B cell (primary cell): ENCODE measurements around the gene KAT8. TPM values are rescaled to one million over a fixed set of nuclear protein-coding genes. Genes with fewer than 3 reads are reported as not detected.

Experiments used
- ATAC-seq: fragments of 200-7000 bp; cut with Tn5 transposase; one replicate; pipeline ENCODE4 v1.10.0; 2021; ENCODE audit warnings: low read depth, mild to moderate bottlenecking, moderate number of reproducible peaks, moderate library complexity
- CTCF ChIA-PET: fragments of 350-600 bp; sonication (Branson Sonifier 250); formaldehyde crosslinking; loops from one replicate; lab custom pipeline; 2021; ENCODE audit warnings: antibody characterized with exemption, inconsistent platforms; lab: Charles Lee
- POLR2A ChIA-PET: fragments of 350-600 bp; sonication (Branson Sonifier 250); formaldehyde crosslinking; loops from one replicate; lab custom pipeline; 2021; ENCODE audit warnings: antibody characterized with exemption; lab: Charles Lee
- DNase-seq: peaks from one replicate; pipeline ENCODE4 v3.0.0; 2013
- H2AFZ ChIP-seq: 2 replicates; pipeline ENCODE4 v1.6.1; 2012; ENCODE audit warnings: mild to moderate bottlenecking, low read depth, low read length; ENCODE audit not compliant: insufficient read depth, poor library complexity, severe bottlenecking
- H3K27ac ChIP-seq, 2 donors: 1 replicate in 1 of 2; 2 replicates in 1 of 2; pipeline ENCODE4 v1.5.1; 2012 to 2013; ENCODE audit warnings: low read length in 2 of 2, mild to moderate bottlenecking in 2 of 2, moderate library complexity in 1 of 2
- H3K27me3 ChIP-seq, 4 experiments: fragments of 200-600 bp in 1 of 4; sonication (generic) in 1 of 4; replicated peaks in 1 of 4; 1 replicate in 2 of 4; 2 replicates in 2 of 4; pipeline versions ENCODE4 v1.6.1 to v1.7.0; 2013 to 2016; ENCODE audit warnings: low read length in 3 of 4, mild to moderate bottlenecking in 2 of 4, mixed read lengths in 1 of 4, moderate library complexity in 1 of 4; ENCODE audit not compliant: insufficient read depth in 4 of 4, control insufficient read depth in 3 of 4; ENCODE audit errors: control extremely low read depth in 1 of 4
- H3K36me3 ChIP-seq, 2 experiments: replicated peaks in 1 of 2; 1 replicate in 1 of 2; 2 replicates in 1 of 2; pipeline versions ENCODE4 v1.6.1 to v1.7.1; 2013; ENCODE audit warnings: low read length in 1 of 2; ENCODE audit not compliant: insufficient read depth in 2 of 2, control insufficient read depth in 1 of 2; ENCODE audit errors: control extremely low read depth in 1 of 2, extremely low read depth in 1 of 2
- H3K4me1 ChIP-seq, 2 donors: fragments of 200-600 bp in 1 of 2; sonication (generic) in 1 of 2; 1 replicate in 1 of 2; 2 replicates in 1 of 2; pipeline versions ENCODE4 v1.5.1 to v1.6.1; 2013 to 2017; ENCODE audit warnings: low read length in 2 of 2; ENCODE audit not compliant: control insufficient read depth in 2 of 2, insufficient read depth in 2 of 2
- H3K4me2 ChIP-seq: replicated peaks from 2 replicates; pipeline ENCODE3; 2012; ENCODE audit warnings: mild to moderate bottlenecking, low read depth, low read length; ENCODE audit not compliant: poor library complexity, severe bottlenecking
- H3K4me3 ChIP-seq, 5 experiments: fragments of 200-600 bp in 1 of 5; sonication (generic) in 1 of 5; 1 replicate in 3 of 5; 2 replicates in 2 of 5; pipeline versions ENCODE4 v1.5.1 to v1.7.0; 2011 to 2016; ENCODE audit warnings: low read length in 4 of 5, mild to moderate bottlenecking in 4 of 5, low read depth in 2 of 5, control low read depth in 1 of 5, moderate library complexity in 1 of 5; ENCODE audit not compliant: insufficient read depth in 1 of 5; ENCODE audit errors: control extremely low read depth in 1 of 5, extremely low read depth in 1 of 5
- H3K79me2 ChIP-seq: fragments of 200-600 bp; sonication (generic); one replicate; pipeline ENCODE4 v1.6.0; 2016; ENCODE audit warnings: low read length; ENCODE audit not compliant: control insufficient read depth, insufficient read depth
- H3K9ac ChIP-seq: fragments of 200-600 bp; sonication (generic); 2 replicates; pipeline ENCODE4 v1.6.1; 2017; ENCODE audit warnings: mild to moderate bottlenecking, low read length, moderate library complexity
- H3K9me3 ChIP-seq, 3 donors: one replicate each; pipeline versions ENCODE4 v1.6.1 to v1.7.1; 2013; ENCODE audit warnings: low read length in 2 of 3; ENCODE audit not compliant: control insufficient read depth in 2 of 3, insufficient read depth in 1 of 3; ENCODE audit errors: control extremely low read depth in 1 of 3
- H4K20me1 ChIP-seq: 2 replicates; pipeline ENCODE4 v1.6.0; 2012; ENCODE audit warnings: mild to moderate bottlenecking, low read length; ENCODE audit not compliant: insufficient read depth, control insufficient read depth, poor library complexity, severe bottlenecking
- H3K27ac Mint-ChIP-seq: one replicate; pipeline ENCODE4 v1.8.0; 2021; ENCODE audit warnings: mixed read lengths
- H3K27me3 Mint-ChIP-seq: one replicate; pipeline ENCODE4 v1.8.0; 2021; ENCODE audit warnings: mixed read lengths
- H3K4me1 Mint-ChIP-seq: one replicate; pipeline ENCODE4 v1.8.0; 2021; ENCODE audit warnings: mixed read lengths
- H3K4me3 Mint-ChIP-seq: one replicate; pipeline ENCODE4 v1.8.0; 2021; ENCODE audit warnings: mixed read lengths
- H3K9me3 Mint-ChIP-seq: one replicate; pipeline ENCODE4 v1.8.0; 2022; ENCODE audit warnings: mixed read lengths; ENCODE audit not compliant: insufficient read depth
- EZH2 ChIP-seq: IDR thresholded peaks from 2 replicates; pipeline ENCODE4 v1.6.1; 2012; ENCODE audit warnings: borderline replicate concordance, low read depth, mild to moderate bottlenecking, moderate library complexity, low read length; ENCODE audit not compliant: insufficient read depth, poor library complexity, severe bottlenecking
- WGBS: methylation state at CpG from one replicate; pipeline ENCODE4 v1.1.5; 2013; ENCODE audit warnings: missing lambda C conversion rate; ENCODE audit not compliant: insufficient coverage; 5-methylcytosine and 5-hydroxymethylcytosine counted together
- intact Hi-C: fragments of 100-400 bp; cut with micrococcal nuclease; formaldehyde crosslinking; loops from one replicate; pipeline ENCODE4 v1.10.0; 2022
- polyA plus RNA-seq: library from polyadenylated mRNA; depleted of rRNA; stranded (reverse); fragments of >200 nt; gene quantifications from 2 replicates; pipeline ENCODE4 v1.2.3, GENCODE V29; 2012
- total RNA-seq, 2 donors: library from RNA; stranded (reverse); fragments of 120-200 nt in 1 of 2; gene quantifications; 1 replicate in 1 of 2; 2 replicates in 1 of 2; pipeline versions ENCODE4 v1.2.3 to v1.2.4, GENCODE V29; 2013 to 2022
- TF ChIP-seq, protein P1 (sequence below): fragments of 200-600 bp; IDR thresholded peaks from one replicate; pipeline ENCODE4 v1.8.0; 2022; ENCODE audit warnings: antibody characterized with exemption, mild to moderate bottlenecking

KAT8 gene
- total and polyA plus RNA-seq, 2 donors (not counting 1 experiment from before 2014, with no cell fraction given) = 100.0 to 102 TPM

DNA sequence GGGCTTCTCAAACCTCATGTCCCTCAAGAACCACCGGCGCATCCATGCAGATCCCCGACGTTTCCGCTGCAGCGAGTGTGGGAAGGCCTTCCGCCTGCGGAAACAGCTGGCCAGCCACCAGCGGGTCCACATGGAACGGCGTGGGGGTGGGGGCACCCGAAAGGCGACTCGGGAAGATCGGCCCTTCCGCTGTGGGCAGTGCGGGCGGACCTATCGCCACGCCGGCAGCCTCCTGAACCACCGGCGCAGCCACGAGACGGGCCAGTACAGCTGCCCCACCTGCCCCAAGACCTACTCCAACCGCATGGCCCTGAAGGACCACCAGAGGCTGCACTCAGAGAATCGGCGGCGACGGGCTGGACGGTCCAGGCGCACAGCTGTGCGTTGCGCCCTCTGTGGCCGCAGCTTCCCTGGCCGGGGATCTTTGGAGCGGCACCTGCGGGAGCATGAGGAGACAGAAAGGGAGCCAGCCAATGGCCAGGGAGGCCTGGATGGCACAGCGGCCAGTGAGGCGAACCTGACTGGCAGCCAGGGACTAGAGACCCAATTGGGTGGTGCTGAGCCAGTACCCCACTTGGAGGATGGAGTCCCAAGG is 37.3 kb upstream of the KAT8 start:
- Histone ChIP-seq H3K9me3 (no peaks in the 10 kb centered on the region), H2AFZ (no peak overlapping the region), H3K79me2 (peaks cover 69% of the 10 kb centered on the region), H3K4me3 (no peak overlapping the region), H3K27me3 (no peaks in the 10 kb centered on the region), H3K36me3 (peaks cover 0 to 60% of the 10 kb centered on the region in 2 experiments), H3K9ac (no peak overlapping the region), H3K4me2 (no peak overlapping the region), H3K27ac (no peak overlapping the region), H4K20me1 (peaks cover 78% of the 10 kb centered on the region), H3K4me1 (peaks cover 5 to 10% of the 10 kb centered on the region in 2 donors)
- Mint-ChIP-seq H3K27ac (no peak overlapping the region), H3K4me3 (no peak overlapping the region), H3K4me1 (peaks cover 22% of the 10 kb centered on the region), H3K9me3 (no peaks in the 10 kb centered on the region), H3K27me3 (no peaks in the 10 kb centered on the region)
- intact Hi-C loops = no loop called here
- no peak for DNase-seq
- ChIA-PET POLR2A (no interaction called here), CTCF (no interaction called here)
- WGBS = 97% methylated on average over 40 of the region's 40 CpGs
- no peak for TF ChIP-seq EZH2
- no peak for ATAC-seq

DNA sequence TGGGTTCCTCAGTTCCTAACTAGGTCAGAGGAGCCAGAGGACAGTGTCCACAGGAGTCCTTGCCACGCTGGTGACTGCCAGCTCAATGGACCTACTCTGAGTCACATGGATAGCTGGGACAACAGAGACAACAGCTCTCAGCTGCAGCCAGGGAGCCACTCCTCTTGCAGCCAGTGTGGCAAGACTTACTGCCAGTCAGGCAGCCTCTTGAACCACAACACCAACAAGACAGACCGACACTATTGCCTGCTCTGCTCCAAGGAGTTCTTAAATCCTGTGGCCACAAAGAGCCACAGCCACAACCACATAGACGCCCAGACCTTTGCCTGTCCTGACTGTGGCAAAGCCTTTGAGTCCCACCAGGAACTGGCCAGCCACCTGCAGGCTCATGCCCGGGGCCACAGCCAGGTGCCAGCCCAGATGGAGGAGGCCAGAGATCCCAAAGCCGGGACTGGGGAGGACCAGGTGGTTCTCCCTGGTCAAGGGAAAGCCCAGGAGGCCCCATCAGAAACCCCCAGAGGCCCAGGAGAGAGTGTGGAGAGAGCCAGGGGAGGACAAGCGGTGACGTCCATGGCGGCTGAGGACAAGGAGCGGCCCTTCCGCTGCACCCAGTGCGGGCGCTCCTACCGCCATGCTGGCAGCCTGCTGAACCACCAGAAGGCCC is 36.6 kb upstream of the KAT8 start:
- Histone ChIP-seq H3K27ac (no peak overlapping the region), H3K27me3 (no peaks in the 10 kb centered on the region), H3K9me3 (no peaks in the 10 kb centered on the region), H3K4me1 (peaks cover 0 to 4% of the 10 kb centered on the region in 2 donors), H3K36me3 (peaks cover 0 to 60% of the 10 kb centered on the region in 2 experiments), H3K79me2 (peaks cover 70% of the 10 kb centered on the region), H3K9ac (no peak overlapping the region), H4K20me1 (peaks cover 78% of the 10 kb centered on the region), H2AFZ (no peak overlapping the region), H3K4me3 (no peak overlapping the region), H3K4me2 (no peak overlapping the region)
- Mint-ChIP-seq H3K9me3 (no peaks in the 10 kb centered on the region), H3K4me1 (peaks cover 17% of the 10 kb centered on the region), H3K4me3 (no peak overlapping the region), H3K27me3 (no peaks in the 10 kb centered on the region), H3K27ac (no peak overlapping the region)
- CTCF ChIA-PET = no interaction called here
- DNase-seq (no peak), ATAC-seq (no peak)
- no peak for TF ChIP-seq EZH2
- TF ChIP-seq, protein P1, sequence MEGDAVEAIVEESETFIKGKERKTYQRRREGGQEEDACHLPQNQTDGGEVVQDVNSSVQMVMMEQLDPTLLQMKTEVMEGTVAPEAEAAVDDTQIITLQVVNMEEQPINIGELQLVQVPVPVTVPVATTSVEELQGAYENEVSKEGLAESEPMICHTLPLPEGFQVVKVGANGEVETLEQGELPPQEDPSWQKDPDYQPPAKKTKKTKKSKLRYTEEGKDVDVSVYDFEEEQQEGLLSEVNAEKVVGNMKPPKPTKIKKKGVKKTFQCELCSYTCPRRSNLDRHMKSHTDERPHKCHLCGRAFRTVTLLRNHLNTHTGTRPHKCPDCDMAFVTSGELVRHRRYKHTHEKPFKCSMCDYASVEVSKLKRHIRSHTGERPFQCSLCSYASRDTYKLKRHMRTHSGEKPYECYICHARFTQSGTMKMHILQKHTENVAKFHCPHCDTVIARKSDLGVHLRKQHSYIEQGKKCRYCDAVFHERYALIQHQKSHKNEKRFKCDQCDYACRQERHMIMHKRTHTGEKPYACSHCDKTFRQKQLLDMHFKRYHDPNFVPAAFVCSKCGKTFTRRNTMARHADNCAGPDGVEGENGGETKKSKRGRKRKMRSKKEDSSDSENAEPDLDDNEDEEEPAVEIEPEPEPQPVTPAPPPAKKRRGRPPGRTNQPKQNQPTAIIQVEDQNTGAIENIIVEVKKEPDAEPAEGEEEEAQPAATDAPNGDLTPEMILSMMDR = no peak
- WGBS = 97% methylated on average over 12 of the region's 13 CpGs
- POLR2A ChIA-PET = no interaction called here
- intact Hi-C loops = no loop called here
